Measurements from ENCODE around the gene MYO7A. TPM values are rescaled to one million over a fixed set of nuclear protein-coding genes. Genes with fewer than 3 reads are reported as not detected.

Gene MYO7A
- total RNA-seq, 1 donor from 2014 or later: not detected

GRCh38 chr11:77208535-77208934 lies 80.5 kb downstream of the MYO7A start:
- no peaks in the 10 kb centered on the region for H3K27me3 Mint-ChIP-seq (ENCODE audit: unreplicated experiment)
- no peak overlapping the region for H3K27ac Mint-ChIP-seq (ENCODE audit: unreplicated experiment)
- H3K4me3 Mint-ChIP-seq (ENCODE audit: unreplicated experiment): no peak overlapping the region
- peak; percentile 73 for DNase-seq (ENCODE audit: extremely low spot score, unreplicated experiment)
- H3K36me3 Mint-ChIP-seq (ENCODE audit: unreplicated experiment): no peaks in the 10 kb centered on the region
- H3K4me1 Mint-ChIP-seq (ENCODE audit: unreplicated experiment): no peaks in the 10 kb centered on the region
- no peak for TF ChIP-seq CTCF (IDR thresholded peaks at IDR 0.05)
- H3K9me3 Mint-ChIP-seq (ENCODE audit: unreplicated experiment): no peaks in the 10 kb centered on the region

- Mint-ChIP-seq H3K9me3 (ENCODE audit: unreplicated experiment) (no peaks in the 10 kb centered on the region), H3K4me3 (ENCODE audit: unreplicated experiment) (no peak overlapping the region), H3K27me3 (ENCODE audit: unreplicated experiment) (no peaks in the 10 kb centered on the region), H3K27ac (ENCODE audit: unreplicated experiment) (no peak overlapping the region), H3K36me3 (ENCODE audit: unreplicated experiment) (no peaks in the 10 kb centered on the region), H3K4me1 (ENCODE audit: unreplicated experiment) (no peaks in the 10 kb centered on the region)
- no peak for TF ChIP-seq CTCF (IDR thresholded peaks at IDR 0.05)
- DNase-seq (ENCODE audit: extremely low spot score, unreplicated experiment): peak; percentile 68
Observed at GRCh38 chr11:77209663-77210062, 81.6 kb downstream of the MYO7A start.

- DNase-seq (ENCODE audit: extremely low spot score, unreplicated experiment): peak; percentile 77
- Mint-ChIP-seq H3K9me3 (ENCODE audit: unreplicated experiment) (no peaks in the 10 kb centered on the region), H3K36me3 (ENCODE audit: unreplicated experiment) (no peaks in the 10 kb centered on the region), H3K4me3 (ENCODE audit: unreplicated experiment) (no peak overlapping the region), H3K4me1 (ENCODE audit: unreplicated experiment) (no peaks in the 10 kb centered on the region), H3K27ac (ENCODE audit: unreplicated experiment) (no peak overlapping the region), H3K27me3 (ENCODE audit: unreplicated experiment) (peaks cover 13% of the 10 kb centered on the region)
- no peak for TF ChIP-seq CTCF (IDR thresholded peaks at IDR 0.05)
Observed at GRCh38 chr11:77211040-77211451, 83.0 kb downstream of the MYO7A start.

- peaks cover 16% of the 10 kb centered on the region for H3K27me3 Mint-ChIP-seq (ENCODE audit: unreplicated experiment)
Observed at GRCh38 chr11:77211594-77212251, 83.7 kb downstream of the MYO7A start.

More at GRCh38 chr11:77211594-77212251, 83.7 kb downstream of the MYO7A start:
- no peak overlapping the region for H3K4me3 Mint-ChIP-seq (ENCODE audit: unreplicated experiment)
- H3K27ac Mint-ChIP-seq (ENCODE audit: unreplicated experiment): no peak overlapping the region
- H3K9me3 Mint-ChIP-seq (ENCODE audit: unreplicated experiment): no peaks in the 10 kb centered on the region
- peak; percentile 76 for DNase-seq (ENCODE audit: extremely low spot score, unreplicated experiment)
- no peak for TF ChIP-seq CTCF (IDR thresholded peaks at IDR 0.05)
- no peaks in the 10 kb centered on the region for H3K36me3 Mint-ChIP-seq (ENCODE audit: unreplicated experiment)
- no peaks in the 10 kb centered on the region for H3K4me1 Mint-ChIP-seq (ENCODE audit: unreplicated experiment)
